ENCODE measurements around the gene CHST11. TPM values are rescaled to one million over a fixed set of nuclear protein-coding genes. Genes with fewer than 3 reads are reported as not detected.

The CHST11 gene
- total and polyA plus RNA-seq, 4 donors: 0.57 to 11.1 (median 3.7) TPM

GRCh38 chr12:104519190-104520019, 62.7 kb downstream of the CHST11 start:
- Histone ChIP-seq H3K9ac (ENCODE audit: low read depth in 1 of 2, low read length in 2 of 2) (no peak overlapping the region), H3K9me3 (ENCODE audit: control insufficient read depth in 4 of 4, low read length in 3 of 4) (no peaks in the 10 kb centered on the region), H3K36me3 (ENCODE audit: control insufficient read depth in 4 of 4, insufficient read depth in 3 of 4, low read depth in 1 of 4, low read length in 3 of 4) (no peaks in the 10 kb centered on the region), H3K27ac (ENCODE audit: low read depth in 1 of 2, low read length in 2 of 2) (no peak overlapping the region), H3K4me1 (ENCODE audit: control insufficient read depth in 4 of 4, insufficient read depth in 4 of 4, low read length in 3 of 4) (peaks cover 0 to 4% (median 0%) of the 10 kb centered on the region in 4 donors), H3K4me3 (ENCODE audit: low read depth in 1 of 3, low read length in 3 of 3) (no peak overlapping the region), H3K27me3 (ENCODE audit: control insufficient read depth in 4 of 4, insufficient read depth in 4 of 4, low read length in 3 of 4) (no peaks in the 10 kb centered on the region)
- 86% methylated on average over 7 of the region's 7 CpGs for WGBS
- DNase-seq (ENCODE audit: low spot score): no peak
- TF ChIP-seq NR2F2 (IDR thresholded peaks at IDR 0.05): no peak
- no peak for TF ChIP-seq TAF1 (conservative IDR thresholded peaks at IDR 0.05)
- TF ChIP-seq HNF4A (conservative IDR thresholded peaks at IDR 0.05): no peak
- TF ChIP-seq RXRA (IDR thresholded peaks at IDR 0.05): no peak
- TF ChIP-seq, protein P1, sequence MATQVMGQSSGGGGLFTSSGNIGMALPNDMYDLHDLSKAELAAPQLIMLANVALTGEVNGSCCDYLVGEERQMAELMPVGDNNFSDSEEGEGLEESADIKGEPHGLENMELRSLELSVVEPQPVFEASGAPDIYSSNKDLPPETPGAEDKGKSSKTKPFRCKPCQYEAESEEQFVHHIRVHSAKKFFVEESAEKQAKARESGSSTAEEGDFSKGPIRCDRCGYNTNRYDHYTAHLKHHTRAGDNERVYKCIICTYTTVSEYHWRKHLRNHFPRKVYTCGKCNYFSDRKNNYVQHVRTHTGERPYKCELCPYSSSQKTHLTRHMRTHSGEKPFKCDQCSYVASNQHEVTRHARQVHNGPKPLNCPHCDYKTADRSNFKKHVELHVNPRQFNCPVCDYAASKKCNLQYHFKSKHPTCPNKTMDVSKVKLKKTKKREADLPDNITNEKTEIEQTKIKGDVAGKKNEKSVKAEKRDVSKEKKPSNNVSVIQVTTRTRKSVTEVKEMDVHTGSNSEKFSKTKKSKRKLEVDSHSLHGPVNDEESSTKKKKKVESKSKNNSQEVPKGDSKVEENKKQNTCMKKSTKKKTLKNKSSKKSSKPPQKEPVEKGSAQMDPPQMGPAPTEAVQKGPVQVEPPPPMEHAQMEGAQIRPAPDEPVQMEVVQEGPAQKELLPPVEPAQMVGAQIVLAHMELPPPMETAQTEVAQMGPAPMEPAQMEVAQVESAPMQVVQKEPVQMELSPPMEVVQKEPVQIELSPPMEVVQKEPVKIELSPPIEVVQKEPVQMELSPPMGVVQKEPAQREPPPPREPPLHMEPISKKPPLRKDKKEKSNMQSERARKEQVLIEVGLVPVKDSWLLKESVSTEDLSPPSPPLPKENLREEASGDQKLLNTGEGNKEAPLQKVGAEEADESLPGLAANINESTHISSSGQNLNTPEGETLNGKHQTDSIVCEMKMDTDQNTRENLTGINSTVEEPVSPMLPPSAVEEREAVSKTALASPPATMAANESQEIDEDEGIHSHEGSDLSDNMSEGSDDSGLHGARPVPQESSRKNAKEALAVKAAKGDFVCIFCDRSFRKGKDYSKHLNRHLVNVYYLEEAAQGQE (IDR thresholded peaks at IDR 0.05): no peak
- TF ChIP-seq, protein P2, sequence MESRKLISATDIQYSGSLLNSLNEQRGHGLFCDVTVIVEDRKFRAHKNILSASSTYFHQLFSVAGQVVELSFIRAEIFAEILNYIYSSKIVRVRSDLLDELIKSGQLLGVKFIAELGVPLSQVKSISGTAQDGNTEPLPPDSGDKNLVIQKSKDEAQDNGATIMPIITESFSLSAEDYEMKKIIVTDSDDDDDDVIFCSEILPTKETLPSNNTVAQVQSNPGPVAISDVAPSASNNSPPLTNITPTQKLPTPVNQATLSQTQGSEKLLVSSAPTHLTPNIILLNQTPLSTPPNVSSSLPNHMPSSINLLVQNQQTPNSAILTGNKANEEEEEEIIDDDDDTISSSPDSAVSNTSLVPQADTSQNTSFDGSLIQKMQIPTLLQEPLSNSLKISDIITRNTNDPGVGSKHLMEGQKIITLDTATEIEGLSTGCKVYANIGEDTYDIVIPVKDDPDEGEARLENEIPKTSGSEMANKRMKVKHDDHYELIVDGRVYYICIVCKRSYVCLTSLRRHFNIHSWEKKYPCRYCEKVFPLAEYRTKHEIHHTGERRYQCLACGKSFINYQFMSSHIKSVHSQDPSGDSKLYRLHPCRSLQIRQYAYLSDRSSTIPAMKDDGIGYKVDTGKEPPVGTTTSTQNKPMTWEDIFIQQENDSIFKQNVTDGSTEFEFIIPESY (IDR thresholded peaks at IDR 0.05): no peak
- no peak for TF ChIP-seq HNF4G (IDR thresholded peaks at IDR 0.05)
- no peak for TF ChIP-seq GABPA (IDR thresholded peaks at IDR 0.05 in 1 of 2, conservative IDR thresholded peaks at IDR 0.05 in 1 of 2)
- no peak for TF ChIP-seq SP1 (IDR thresholded peaks at IDR 0.05)
- no peak for TF ChIP-seq MAX (IDR thresholded peaks at IDR 0.05)
- no peak for TF ChIP-seq ATF3 (IDR thresholded peaks at IDR 0.05)
- no peak for TF ChIP-seq EGR1 (IDR thresholded peaks at IDR 0.05; ENCODE audit: low read depth in 2 of 2)
- TF ChIP-seq YY1 (IDR thresholded peaks at IDR 0.05): no peak
- no peak for TF ChIP-seq FOXA1 (IDR thresholded peaks at IDR 0.05)
- no peak for TF ChIP-seq FOXA2 (IDR thresholded peaks at IDR 0.05)
- TF ChIP-seq, protein P3, sequence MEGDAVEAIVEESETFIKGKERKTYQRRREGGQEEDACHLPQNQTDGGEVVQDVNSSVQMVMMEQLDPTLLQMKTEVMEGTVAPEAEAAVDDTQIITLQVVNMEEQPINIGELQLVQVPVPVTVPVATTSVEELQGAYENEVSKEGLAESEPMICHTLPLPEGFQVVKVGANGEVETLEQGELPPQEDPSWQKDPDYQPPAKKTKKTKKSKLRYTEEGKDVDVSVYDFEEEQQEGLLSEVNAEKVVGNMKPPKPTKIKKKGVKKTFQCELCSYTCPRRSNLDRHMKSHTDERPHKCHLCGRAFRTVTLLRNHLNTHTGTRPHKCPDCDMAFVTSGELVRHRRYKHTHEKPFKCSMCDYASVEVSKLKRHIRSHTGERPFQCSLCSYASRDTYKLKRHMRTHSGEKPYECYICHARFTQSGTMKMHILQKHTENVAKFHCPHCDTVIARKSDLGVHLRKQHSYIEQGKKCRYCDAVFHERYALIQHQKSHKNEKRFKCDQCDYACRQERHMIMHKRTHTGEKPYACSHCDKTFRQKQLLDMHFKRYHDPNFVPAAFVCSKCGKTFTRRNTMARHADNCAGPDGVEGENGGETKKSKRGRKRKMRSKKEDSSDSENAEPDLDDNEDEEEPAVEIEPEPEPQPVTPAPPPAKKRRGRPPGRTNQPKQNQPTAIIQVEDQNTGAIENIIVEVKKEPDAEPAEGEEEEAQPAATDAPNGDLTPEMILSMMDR (IDR thresholded peaks at IDR 0.05; ENCODE audit: low read depth, low read length, missing input control): no peak
- TF ChIP-seq RAD21 (IDR thresholded peaks at IDR 0.05): no peak

All from liver (tissue), 9 donors.